Activated effector memory CD4-positive, alpha-beta T cell treated with anti-CD3 and anti-CD28 coated beads, Interleukin-2, amount 50 U/mL, for 16 hours (primary cell): ENCODE data around the gene CAMTA1.

Source experiments
- DNase-seq: peaks from one replicate; pipeline ENCODE4 v3.0.0-alpha.2; 2020

Gene CAMTA1

GRCh38 chr1:7248549-7249199, 463.4 kb downstream of the CAMTA1 start:
- no peak for DNase-seq

DNA sequence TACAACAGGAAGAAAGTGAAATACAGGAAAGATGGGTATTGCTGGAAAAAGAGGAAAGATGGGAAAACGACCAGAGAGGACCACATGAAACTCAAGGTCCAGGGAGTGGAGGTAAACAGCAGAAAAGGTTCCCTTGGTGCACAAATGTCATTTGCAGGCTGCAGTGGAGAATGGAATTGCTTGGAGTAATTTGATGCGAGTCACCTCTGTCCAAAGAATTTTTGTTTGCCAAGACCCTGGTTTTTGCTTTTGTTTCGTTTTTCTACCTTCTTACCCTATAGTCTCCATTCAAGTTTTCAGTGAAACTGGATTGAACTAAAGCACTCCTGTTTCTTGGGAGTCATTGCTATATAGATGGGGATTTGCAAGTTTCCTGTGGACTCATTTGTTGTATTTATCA, 464.3 kb downstream of the CAMTA1 start:
- no peak for DNase-seq

- DNase-seq: no peak
These were observed 464.9 kb downstream of the CAMTA1 start for GRCh38 chr1:7250176-7250575.

DNA sequence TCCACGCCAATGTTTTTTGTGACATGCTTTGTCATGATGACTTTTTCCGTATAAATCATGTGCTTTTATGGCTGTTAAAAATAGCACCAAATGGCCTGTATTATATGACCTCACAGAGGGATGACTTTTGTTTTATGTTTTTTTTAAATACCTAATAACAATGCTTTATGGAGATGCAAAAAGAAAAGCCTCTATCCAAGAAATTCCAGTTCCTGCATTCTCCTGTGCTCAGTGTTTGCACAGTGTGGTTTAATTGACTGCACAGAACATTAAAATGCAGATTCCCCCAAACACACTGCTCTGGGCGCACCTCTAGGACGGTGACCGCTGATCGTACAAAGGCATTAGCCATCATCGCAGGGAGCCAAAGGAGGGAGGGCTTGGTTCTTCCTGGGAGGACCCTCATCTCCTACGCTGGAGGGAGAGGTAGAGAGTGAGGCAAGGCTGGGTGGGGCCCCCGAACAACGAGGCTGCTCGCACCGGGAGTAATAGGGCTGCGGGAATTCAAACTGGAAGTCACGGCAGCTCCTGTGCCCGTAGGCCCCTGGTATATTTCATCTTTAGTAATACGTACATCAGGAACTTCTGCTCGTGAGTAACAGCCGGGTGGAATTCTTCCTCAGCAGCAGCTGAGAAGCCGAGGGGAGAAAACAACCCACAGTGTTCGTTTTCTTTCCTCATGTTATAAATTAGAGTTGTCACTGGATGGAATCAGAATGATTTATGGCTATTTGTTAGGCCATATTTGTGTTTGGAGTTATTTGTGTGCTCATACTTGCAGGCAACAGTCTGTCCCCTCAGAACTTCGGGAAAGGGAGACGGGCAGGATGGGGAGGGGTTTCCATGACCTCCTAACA, 465.6 kb downstream of the CAMTA1 start:
- DNase-seq: no peak

GRCh38 chr1:7251454-7251800, 466.2 kb downstream of the CAMTA1 start:
- DNase-seq: no peak

GRCh38 chr1:7252411-7253117, 467.3 kb downstream of the CAMTA1 start:
- DNase-seq: no peak

- no peak for DNase-seq
These were observed 467.8 kb downstream of the CAMTA1 start for GRCh38 chr1:7253118-7253480.

GRCh38 chr1:7253988-7254587, 468.8 kb downstream of the CAMTA1 start:
- no peak for DNase-seq

DNA sequence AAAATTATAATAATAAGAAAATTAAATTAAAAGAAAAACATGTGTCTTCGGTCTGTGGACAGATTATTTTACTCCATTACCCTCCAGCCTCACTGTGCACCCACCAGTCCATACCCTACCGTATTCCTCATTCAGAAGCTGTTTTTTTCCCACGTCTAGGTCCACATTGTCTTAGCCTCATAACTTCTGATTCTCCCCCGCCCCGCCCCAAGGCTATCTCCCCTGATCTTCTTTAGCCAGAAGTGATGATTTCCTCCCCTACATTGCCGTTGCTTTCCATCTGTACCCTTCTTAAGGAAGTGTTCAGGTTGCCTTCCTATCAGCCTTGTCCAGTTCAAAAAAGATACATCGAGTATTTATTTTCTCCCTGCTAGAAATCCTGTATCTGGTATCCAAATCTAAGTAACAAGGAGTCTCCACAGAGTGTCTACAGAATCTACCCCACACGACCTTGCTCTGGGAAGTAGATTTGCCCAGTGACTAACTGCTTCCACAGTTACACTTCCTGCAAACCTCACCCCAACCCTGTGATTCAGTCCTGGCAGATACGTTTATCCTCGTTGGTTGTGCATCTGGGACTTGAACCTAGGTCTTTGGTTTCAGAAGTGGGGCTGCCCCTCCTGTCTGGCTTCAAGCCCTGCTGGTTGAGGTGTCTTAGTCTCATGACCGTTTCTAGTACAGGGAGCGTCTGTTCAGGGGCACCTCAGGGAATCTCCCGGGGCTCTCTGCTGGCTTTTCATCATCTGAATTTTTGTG, 470.2 kb downstream of the CAMTA1 start:
- DNase-seq: no peak

- no peak for DNase-seq
These were observed 471.3 kb downstream of the CAMTA1 start for GRCh38 chr1:7256526-7256925.

GRCh38 chr1:7257225-7257624, 472.0 kb downstream of the CAMTA1 start:
- no peak for DNase-seq

GRCh38 chr1:7258589-7259135, 473.4 kb downstream of the CAMTA1 start:
- DNase-seq: no peak

GRCh38 chr1:7259955-7260354, 474.7 kb downstream of the CAMTA1 start:
- DNase-seq: no peak

GRCh38 chr1:7261490-7261889, 476.2 kb downstream of the CAMTA1 start:
- no peak for DNase-seq

GRCh38 chr1:7262611-7263010, 477.4 kb downstream of the CAMTA1 start:
- no peak for DNase-seq

GRCh38 chr1:7263021-7263960, 478.0 kb downstream of the CAMTA1 start:
- DNase-seq: no peak

DNA sequence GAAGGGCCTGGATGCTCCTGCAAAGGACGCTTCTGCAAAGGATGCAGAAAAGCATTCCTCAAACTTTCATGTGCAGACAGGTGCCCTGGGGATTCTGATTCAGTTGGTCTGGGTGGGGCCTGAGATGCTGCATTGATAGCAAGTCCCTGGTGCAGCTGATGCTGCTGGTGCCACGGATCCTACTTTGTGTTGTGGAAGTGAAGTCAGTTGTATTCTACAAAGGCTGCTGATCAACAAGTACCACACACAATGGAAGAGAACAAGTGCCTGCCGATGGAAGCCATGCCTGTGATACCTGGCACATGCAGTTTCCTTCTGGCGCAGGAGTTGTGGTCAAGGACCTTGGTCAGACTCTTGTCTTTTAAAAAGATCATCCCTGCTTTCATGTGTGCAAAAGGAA, 478.8 kb downstream of the CAMTA1 start:
- DNase-seq: no peak

- DNase-seq: no peak
These were observed 480.6 kb downstream of the CAMTA1 start for GRCh38 chr1:7265771-7266371.

GRCh38 chr1:7266561-7266960, 481.3 kb downstream of the CAMTA1 start:
- DNase-seq: no peak

DNA sequence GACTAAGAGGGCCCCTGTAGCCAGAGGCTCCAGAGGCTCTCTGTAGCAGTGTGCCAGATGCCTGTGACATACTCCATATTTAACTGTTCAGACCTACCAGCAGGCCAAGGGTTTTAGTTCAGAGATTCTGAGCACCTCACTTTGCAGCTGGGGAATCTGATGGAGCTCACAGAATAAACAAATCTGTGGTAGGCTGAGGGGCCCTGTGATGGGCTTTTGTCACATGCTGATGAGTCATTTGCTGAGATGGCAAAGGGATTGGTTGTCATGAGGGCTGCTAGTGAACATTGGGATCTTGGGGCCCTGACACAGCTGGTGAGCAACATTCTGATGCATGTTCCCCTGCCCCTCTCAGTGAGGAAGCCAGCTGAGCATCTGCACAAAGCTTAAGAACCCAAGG, 482.2 kb downstream of the CAMTA1 start:
- no peak for DNase-seq

- no peak for DNase-seq
These were observed 483.7 kb downstream of the CAMTA1 start for GRCh38 chr1:7268983-7269382.
